GM21526 (cell line): ENCODE results near the gene SNED1.

Source experiments
- ATAC-seq: cut with Tn5 transposase; IDR thresholded peaks from one replicate; pipeline ENCODE4 v1.9.1; 2021; ENCODE audit warnings: moderate library complexity; ENCODE audit not compliant: unreplicated experiment, low FRiP score

The SNED1 gene

GRCh38 chr2:241041589-241042158 lies 43.3 kb downstream of the SNED1 start:
- ATAC-seq = peak; percentile 58

GRCh38 chr2:241043581-241043980 lies 45.2 kb downstream of the SNED1 start:
- no peak for ATAC-seq

GRCh38 chr2:241047253-241048010 lies 49.0 kb downstream of the SNED1 start:
- no peak for ATAC-seq

GRCh38 chr2:241048149-241048948 lies 49.9 kb downstream of the SNED1 start:
- no peak for ATAC-seq

GRCh38 chr2:241048949-241049343 lies 50.5 kb downstream of the SNED1 start:
- no peak for ATAC-seq

GRCh38 chr2:241049739-241050623 lies 51.6 kb downstream of the SNED1 start:
- ATAC-seq = no peak

- ATAC-seq = no peak
Observed at GRCh38 chr2:241050624-241051577, 52.5 kb downstream of the SNED1 start.

GRCh38 chr2:241051578-241052487 lies 53.4 kb downstream of the SNED1 start:
- no peak for ATAC-seq

GRCh38 chr2:241052677-241053360 lies 54.4 kb downstream of the SNED1 start:
- ATAC-seq = no peak

GRCh38 chr2:241053576-241054251 lies 55.3 kb downstream of the SNED1 start:
- no peak for ATAC-seq

GRCh38 chr2:241061275-241061674 lies 62.9 kb downstream of the SNED1 start:
- ATAC-seq = no peak

GRCh38 chr2:241062389-241063092 lies 64.1 kb downstream of the SNED1 start:
- no peak for ATAC-seq

GRCh38 chr2:241063093-241063551 lies 64.7 kb downstream of the SNED1 start:
- no peak for ATAC-seq

- no peak for ATAC-seq
Observed at GRCh38 chr2:241063587-241063986, 65.2 kb downstream of the SNED1 start.

GRCh38 chr2:241064008-241064801 lies 65.8 kb downstream of the SNED1 start:
- no peak for ATAC-seq
